HG03060 (cell line): ENCODE measurements around the gene CADM4.
"Not testable (repeated sequence)": the region's sequence is repeated elsewhere in the genome, so short reads cannot be mapped to it uniquely, and the experiment has no call there.

Source experiments
- ATAC-seq: cut with Tn5 transposase; IDR thresholded peaks from one replicate; pipeline ENCODE4 v1.9.1; 2021; ENCODE audit warnings: low read depth, moderate number of reproducible peaks; ENCODE audit not compliant: unreplicated experiment

Gene CADM4

DNA sequence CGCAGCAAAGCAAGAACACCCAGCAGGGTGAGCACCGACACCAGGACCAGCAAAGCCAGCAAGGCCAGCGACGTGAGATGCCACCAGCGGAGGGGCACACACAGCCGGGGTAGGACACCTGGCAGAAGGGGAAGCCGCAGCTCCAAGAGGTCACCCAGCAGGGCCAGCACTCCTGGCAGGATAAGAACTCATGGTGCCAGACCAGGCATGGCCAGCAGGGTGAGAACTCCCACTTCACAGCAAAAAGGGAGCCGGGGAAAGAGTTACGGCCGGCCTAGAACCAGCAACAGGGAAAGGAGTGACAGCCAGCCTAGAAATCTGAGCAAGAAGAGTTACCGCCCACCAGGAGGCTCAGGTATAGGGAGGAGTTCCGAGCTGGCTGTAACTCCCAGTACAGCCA lies 27.3 kb downstream of the CADM4 start:
- ATAC-seq: no peak

DNA sequence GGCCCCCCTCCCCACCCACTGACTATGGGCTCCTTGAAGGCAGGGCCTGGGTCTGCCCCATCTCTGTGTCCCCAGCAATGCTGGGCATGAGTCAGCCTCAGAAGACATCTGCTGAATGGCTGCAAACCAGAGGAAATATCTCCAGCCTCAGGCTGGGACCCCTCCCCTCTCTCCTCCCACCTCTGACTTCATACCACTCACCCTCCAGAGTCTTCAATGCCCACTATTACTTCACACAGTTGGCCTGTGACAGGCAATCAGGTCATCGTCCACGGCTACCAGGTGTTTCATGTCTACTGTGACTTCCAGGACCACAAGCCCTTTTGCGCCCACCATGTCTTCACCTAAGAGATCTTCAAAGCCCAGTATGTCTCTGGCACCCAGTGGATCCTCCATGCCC lies 27.9 kb downstream of the CADM4 start, which contains the start of gene SRRM5:
TSS of gene SRRM5 (plus strand) at position 301 of the 400 bp plus-strand sequence. CDS start at position 335, 34 bp downstream.
- no peak for ATAC-seq

DNA sequence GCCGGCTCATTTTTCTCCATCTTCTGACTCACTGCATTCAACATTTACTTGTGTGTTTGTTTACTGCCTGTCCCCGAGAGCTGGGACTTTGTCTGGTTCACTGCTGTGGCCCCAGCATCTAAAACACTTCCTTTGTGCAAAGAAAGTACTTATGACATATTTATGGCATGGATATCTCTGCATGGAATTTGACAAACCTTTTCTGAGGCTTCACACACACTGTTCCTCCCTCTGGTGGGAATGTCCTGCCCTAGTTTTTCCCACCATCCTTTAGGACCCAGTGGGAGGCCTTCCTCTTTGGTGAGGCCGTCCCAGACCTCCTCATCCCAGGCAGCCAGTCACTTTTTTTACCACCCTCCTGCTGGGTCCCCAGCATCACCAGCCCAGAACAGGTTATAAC lies 29.2 kb downstream of the CADM4 start:
- ATAC-seq: no peak

DNA sequence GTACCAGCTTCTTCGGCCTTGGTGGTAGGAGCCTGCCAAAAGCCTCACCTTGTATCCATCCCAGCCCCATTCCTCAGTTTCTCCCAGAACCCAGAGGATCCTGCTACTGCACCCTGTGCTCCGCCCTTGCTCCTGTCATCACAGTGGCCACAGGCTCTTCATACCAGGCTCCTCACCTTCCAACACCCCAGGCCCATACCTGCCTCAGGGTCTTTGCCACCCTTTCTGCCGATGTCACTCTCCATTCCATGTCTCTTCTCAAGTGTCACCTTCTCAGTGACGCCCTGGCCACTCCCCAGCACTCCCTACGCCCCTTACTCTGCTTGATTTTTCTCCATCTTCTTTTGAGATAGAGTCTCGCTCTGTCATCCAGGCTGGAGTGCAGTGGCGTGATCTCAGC lies 29.8 kb downstream of the CADM4 start:
- ATAC-seq: no peak

DNA sequence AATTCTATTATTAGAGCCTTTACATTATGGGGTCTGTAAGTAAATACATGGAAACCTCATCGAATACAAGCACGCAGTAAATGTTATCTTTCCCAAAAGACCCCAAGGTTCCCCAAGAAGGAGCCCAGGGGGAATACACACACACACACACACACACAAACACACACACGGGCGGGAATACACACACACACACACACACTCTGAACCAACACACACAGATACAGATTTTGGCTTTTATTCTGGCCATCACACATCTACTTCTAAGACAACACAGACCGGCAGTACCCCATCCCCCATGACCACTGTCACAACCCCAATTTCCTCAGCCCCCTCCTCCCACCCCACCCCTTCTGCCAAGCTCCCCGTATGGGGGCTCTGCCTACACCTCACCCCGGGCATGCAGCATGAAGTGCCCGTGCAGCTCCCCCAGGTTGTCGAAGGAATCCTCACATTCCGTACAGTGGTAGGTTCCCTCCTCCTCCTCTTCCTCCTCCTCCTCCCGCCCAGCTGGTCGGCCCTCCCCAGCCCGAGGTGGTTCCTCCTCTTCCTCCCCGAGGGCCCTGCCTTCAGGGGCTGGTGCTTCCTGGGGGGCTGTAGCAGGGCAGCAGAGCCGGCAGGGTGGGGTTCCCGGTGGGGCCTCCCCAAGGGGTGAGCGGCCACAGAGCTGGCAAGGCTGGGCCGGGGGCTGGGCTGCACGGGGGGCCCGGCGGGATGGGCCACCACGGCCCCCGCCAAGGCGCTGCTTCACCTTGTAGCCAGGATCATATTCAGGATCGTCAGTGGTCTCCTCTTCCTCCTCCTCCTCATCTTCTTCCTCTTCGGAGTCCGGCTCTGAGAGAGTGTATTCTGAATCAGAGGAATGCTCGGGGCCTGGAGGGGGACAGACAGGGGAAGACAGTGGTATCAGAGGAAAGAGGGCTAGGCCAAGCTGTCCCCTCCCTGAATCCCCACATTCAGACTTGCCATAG lies 32.1 kb downstream of the CADM4 start:
- no peak for ATAC-seq

DNA sequence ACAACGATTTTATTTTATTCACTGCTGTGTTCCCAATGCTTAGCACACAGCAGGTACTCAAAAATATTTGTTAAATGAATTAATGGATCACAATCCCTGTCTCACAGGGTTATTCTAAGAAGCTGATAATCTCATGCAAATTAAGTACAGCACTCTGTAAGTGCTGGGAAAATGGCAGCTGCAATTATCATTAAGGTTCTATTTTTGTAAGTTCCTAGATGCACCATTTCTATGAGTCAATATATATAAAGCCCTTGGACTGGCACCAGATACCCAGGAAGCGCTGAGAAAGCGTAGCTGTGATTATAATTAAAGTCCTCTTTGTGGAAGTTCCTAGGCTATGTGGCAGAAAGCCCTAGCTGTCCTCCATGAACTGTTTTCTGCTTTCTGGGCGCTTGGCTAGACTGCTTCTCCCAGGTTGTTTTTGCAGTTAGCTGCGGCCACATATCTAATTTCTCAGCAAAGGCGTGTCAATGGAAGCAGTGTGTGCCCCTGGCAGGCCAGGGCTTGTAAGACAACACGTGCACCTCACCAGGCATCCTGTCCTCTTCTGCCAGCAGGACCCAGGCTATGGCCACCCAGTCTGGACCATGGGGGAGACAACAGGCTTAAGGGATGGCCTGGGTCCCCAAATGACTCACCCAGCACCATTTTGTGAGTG lies 33.0 kb downstream of the CADM4 start:
- no peak for ATAC-seq

DNA sequence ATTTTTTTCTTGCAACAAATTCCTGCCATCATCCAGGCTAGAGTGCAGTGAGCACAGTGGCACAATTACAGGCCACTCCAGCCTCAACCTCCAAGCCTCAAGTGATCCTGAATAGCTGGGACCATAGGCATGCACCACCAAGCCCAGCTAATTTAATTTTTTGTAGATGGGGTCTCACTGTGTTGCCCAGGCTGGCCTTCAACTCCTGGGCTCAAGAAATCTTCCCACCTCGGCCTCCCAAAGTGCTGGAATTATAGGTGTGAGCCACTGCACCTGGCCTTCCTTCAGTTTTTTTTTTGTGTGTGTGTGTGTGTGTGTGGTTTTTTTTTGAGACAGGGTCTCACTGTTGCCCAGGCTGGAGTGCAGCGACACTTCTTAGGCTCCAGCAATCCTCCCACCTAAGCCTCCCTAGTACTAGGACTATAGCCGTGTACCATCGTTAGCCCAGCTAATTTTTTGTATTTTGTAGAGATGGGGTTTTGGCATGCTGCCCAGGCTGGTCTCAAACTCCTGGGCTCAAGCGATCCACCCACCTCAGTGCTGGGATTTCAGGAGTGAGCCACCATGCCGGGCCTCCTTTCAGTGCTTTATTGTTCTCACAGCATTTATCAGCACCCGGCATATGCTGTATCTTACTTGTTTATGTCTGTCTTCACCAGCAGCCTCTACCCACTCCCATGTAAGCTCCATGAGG lies 33.6 kb downstream of the CADM4 start:
- no peak for ATAC-seq

DNA sequence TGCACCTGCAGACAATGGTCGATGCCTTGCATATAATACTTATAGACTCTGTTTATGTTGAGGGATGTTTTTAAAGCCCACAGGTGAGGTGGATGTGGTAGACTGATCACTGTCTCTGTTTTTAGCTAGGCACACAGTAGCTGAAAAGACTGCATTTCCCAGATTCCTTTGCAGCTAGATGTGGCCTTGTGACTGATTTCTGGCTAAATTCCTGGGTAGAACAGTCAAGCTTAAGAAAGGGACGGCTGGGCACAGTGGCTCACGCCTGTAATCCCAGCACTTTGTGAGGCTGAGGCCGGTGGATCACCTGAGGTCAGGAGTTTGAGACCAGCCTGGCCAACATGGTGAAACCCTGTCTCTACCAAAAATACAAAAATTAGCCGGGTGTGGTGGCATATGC lies 39.3 kb downstream of the CADM4 start:
- ATAC-seq: not testable (repeated sequence)

DNA sequence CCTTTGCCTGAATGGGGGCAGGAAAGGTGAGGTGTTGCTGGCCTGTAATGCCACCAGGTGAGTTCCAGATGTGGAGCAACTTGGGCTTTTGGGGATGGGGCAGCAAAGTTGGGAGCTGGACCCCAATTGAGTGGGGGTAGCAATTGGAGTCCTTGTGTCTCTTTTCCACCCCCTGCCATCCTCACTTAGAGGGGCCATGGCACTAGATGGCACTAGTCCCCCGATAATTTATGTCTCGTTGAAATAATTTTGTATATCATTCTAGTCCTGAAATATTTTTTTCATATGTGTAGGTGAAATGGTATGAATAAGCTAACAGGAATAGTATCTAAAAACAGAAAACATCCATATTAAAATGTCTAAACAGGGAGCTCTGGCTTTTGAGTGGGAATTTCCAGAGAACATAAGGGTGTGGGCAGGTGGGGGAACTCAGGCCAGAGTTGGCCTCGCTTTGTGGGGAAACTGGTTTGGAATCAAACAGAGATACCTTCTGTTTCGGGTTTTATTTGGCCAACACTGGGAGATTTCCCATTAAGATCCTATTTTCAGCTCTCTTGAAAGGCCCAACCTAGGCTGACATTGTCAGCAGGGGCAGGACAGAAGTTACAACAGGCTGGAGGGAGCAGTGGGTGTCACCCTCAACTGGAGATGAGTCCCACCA lies 39.9 kb downstream of the CADM4 start:
- no peak for ATAC-seq

DNA sequence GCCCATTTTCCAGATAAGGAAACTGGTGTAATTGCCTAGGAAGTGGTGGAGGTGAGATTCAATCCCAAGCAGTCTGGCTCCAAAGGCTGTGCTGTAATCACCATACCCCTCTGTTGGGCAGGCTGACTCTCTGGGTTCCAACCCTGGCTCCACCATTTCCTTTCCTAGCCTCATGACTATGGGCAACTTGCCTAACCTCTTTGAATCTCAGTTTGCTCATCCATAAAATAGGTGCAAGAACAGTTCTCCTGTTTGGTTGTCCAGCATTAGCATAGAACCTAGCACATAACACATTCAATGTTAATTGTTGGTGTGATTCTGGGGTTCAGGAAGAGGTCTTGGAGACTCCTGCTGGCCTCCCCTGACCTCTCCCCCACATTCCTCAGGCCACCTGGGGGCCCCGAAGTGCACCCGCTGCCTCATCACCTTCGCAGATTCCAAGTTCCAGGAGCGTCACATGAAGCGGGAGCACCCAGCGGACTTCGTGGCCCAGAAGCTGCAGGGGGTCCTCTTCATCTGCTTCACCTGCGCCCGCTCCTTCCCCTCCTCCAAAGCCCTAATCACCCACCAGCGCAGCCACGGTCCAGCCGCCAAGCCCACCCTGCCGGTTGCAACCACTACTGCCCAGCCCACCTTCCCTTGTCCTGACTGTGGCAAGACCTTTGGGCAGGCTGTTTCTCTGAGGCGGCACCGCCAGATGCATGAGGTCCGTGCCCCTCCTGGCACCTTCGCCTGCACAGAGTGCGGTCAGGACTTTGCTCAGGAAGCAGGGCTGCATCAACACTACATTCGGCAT lies 41.0 kb downstream of the CADM4 start:
- no peak for ATAC-seq

DNA sequence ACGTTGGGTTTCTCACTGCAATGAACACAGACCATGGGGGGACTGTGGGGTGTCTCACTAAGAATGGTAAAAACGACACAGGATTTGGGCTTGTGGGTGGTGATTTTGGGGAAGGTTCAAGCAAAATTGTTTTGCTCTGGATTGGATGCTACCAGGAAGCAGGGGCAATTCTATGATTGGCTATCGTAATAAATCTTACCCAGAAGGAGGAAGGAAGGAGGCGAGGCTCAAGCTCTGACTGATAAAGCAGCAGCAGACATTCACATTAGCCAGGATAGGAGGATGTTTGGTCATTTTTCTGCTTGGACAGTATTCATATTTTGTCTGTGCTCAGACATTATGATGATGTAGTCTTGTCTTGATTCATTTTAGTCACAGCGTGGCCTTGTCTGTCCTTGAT lies 41.8 kb downstream of the CADM4 start:
- ATAC-seq: no peak

DNA sequence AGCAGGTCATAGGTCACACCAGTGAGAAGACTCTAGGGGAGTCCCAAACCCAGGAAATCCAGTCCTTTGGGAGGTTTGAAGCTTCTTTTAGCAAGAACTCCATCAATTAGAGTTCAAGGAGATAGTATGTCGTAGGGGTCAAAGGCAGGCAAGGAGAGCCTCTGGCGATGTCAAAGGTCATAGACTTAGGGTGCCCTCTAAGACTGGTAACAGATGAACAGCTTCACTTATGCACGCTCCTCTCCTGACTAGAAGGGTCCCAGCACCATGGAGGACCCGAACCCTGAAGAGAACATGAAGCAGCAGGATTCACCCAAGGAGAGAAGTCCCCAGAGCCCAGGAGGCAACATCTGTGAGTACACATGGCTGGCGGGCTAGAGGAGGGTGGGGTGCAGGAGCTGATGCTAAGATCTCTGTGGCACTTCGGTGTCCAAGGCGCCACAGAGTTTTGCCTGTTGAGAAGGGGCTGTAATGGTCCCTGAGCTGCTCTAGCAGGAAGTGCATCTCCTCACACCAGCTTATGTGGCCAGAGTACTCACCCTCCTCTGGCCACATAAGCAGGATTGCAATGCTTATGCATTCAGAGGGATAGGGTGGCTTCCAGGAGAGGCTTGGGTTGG lies 42.7 kb downstream of the CADM4 start:
- no peak for ATAC-seq

DNA sequence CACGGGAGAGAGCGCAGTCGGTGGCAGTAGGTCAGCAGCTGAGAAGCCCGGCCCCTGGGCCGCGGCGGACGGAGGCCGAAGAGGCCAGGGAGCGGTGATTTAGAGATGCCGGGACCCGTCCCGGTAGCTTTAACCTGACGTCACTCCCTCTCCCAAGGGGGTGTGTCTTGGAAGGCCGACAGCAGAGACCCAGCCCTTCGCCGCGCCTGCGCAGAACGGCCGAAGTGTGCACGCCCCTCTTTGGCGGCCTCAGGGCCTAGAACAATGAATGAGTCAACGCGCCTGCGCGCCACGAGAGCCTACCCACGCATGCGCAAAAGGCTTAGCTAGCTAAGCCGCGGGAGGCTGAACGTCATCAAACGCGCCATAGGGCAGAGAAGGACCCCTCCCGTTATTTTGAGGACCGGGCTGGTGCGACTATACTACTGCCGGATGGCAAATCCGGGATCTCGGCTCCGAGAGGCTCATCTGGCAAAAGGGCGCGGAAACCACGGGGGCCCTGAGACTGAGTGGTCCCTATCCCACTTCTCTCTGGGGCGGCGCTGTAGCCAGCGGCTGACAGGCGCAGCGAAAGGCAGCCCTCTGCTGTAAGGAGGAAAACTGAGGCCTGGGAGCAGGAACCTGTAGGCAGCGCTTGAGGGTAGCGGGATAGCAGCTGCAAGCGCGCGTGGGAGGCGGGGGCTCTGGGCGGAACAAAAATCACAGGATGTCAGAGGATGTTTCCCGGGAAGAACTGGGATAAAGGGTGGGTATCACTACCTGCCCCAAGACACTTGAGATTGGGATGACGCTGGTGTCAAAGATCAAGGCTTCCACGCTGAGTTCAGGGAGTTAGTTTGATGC lies 43.4 kb downstream of the CADM4 start, which contains the start of the genes IRGQ and ZNF576:
TSS of gene IRGQ (minus strand) at position 136 of the 843 bp plus-strand sequence. CDS start 796 bp downstream, outside the sequence.
TSS of gene ZNF576 (plus strand) at position 597 of the 843 bp plus-strand sequence. CDS start 514 bp downstream, outside the sequence.
- ATAC-seq: peak; percentile 81

DNA sequence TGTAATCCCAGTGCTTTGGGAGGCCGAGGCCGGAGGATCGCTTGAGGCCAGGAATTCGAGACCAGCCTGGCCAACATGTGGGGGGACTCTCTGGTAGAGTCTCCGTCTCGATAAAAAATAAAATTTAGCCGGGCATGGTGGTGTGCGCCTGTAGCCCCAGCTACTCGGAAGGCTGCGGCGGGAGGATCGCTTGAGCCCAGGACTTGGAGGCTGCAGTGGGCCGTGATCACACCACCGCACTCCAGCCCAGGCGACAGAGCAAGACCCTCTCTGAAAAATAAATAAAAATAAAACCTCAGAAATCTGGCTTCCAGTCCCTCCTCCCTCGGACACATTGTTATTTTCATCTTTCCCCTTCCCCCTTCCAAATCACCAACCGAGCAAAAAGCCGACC lies 44.0 kb downstream of the CADM4 start:
- ATAC-seq: no peak

DNA sequence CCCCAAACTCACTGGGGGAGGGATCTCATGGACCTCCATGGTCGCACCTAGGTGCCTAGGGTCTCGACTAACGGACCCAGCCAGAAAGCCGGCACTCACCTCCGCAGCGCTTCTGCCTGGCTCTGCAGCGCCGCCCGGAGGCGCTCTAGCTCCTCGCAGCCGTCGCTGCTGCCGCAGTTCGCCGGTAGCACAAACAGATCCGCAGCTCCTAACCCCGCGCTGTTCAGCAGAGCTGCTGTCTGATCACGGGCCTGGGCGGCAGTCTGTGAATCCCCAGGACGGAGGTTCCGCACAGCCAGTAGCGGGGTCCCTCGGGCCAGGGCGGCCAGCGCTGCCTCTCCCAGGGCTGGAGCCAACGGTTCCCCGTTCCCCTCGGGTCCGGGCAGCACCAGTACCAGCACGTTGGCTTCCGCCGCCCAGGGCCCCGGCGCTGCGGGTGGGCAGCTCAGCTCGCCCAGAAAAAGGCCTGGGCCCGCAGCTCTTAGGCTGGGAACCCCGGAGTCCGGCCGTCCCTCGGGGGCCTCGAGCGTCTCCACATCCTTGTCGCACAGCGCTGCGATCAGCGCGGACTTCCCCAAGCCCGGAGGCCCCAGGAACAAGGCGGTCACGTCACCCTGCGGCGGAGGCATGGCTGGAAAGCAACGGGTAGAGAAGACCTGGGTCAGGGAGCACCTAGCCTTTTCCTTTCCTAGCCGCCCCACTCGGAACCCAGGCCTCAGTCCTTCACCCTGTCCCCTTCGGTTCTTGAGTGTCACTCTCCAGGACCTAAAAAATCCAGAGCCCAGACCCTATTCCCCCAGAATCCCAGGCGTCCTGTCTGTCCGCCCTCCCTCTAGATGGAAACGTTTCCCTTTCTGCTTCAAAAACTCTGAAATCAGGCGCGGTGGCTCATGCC lies 44.7 kb downstream of the CADM4 start:
- ATAC-seq: no peak

DNA sequence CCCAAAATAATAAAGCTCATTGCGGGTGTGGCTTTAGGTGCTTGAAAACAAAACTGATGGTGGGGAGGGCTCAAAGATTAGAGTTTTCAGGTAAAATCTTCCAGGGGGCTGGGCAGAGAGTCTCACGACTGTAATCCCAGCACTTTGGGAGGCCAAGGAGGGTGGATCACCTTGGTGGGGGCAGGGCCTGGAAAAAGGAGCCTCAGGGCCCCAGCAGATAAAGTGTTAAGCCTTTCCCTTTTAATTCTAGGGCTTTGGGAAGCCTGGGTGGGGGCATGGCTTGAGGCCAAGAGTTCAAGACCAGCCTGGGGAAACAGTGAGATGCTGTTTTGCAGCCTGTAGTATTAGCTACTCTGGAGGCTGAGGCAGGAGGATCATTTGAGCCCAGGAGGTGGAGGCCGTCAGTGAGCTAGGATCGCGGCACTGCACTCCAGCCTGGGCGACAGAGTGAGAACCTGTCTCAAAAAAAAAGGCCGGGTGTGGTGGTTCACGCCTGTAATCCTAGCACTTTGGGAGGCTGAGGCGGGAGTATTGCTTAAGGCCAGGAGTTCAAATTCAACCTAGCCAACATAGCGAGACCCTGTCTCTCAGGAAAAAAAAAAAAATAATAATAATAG lies 45.5 kb downstream of the CADM4 start:
- no peak for ATAC-seq
